Erythroblast (primary cell): ENCODE measurements around the gene TPK1.

ENCODE experiments used
- GATA1 ChIP-seq: IDR thresholded peaks from 2 replicates; pipeline ENCODE4 v1.6.1; 2011; ENCODE audit warnings: low read depth, mild to moderate bottlenecking, control low read depth, low read length, moderate library complexity
- POLR2A ChIP-seq: IDR thresholded peaks from 2 replicates; pipeline ENCODE4 v1.6.1; 2011; ENCODE audit warnings: mild to moderate bottlenecking, low read length

GRCh38 chr7:144771174-144771573, 64.7 kb downstream of the TPK1 start:
- TF ChIP-seq POLR2A (no peak), GATA1 (no peak)
